SKM-1 treated with dmso at 0.1 percent for 144 hours (cell line): ENCODE results near the gene NRSN2.
"Not testable (repeated sequence)": the region's sequence is repeated elsewhere in the genome, so short reads cannot be mapped to it uniquely, and the experiment has no call there.

Experiments
- DNase-seq: peaks from one replicate; lab custom pipeline; 2025; ENCODE audit not compliant: unreplicated experiment; lab: John Stamatoyannopoulos, UW

The NRSN2 gene

DNA sequence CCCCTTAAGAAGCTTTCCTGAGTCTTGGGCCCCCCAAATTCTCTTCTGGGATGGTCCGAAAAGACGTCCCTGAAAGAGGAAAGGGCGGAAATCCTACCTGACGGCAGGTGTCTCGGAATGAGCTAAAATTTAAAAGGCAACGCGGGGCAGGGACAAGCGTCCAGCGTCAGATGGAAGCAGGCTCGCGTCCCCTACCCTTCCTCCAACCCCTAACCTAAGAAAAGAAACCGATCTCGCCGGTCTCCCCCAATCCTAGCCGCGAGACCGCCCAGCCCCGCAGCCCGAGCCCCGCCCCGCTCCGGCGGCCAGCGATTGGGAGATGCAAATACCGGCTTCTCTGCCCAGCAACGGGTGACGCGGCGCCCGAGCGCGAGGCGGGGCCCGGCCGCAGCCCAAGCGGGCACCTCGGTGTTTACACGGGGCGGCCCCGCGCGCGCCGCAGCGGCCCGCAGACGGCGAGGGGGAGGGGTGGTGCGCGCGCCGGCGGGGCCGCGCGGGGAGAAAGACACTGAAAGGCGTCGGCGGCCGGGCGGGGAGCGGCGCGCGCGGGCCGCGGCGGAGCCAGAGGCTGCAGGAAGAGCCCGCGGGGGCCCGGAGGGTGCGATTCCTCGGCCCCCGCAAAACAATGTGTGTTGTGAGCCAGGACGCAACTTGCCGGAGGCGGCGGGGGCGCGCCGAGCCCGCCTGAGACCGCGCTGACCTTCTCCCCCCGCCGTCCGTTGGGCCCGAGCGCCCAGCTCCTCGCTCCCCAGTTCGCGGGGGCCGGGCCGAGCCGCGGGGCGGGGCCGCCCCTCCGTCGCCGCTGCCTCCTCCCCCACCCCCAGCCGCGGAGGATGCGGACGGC is 21.6 kb upstream of the NRSN2 start, which contains the start of gene SOX12:
Gene SOX12 (plus strand): TSS at position 508 of the 844 bp plus-strand sequence. CDS start 373 bp downstream, outside the sequence.
- DNase-seq, result peak; percentile 61

DNA sequence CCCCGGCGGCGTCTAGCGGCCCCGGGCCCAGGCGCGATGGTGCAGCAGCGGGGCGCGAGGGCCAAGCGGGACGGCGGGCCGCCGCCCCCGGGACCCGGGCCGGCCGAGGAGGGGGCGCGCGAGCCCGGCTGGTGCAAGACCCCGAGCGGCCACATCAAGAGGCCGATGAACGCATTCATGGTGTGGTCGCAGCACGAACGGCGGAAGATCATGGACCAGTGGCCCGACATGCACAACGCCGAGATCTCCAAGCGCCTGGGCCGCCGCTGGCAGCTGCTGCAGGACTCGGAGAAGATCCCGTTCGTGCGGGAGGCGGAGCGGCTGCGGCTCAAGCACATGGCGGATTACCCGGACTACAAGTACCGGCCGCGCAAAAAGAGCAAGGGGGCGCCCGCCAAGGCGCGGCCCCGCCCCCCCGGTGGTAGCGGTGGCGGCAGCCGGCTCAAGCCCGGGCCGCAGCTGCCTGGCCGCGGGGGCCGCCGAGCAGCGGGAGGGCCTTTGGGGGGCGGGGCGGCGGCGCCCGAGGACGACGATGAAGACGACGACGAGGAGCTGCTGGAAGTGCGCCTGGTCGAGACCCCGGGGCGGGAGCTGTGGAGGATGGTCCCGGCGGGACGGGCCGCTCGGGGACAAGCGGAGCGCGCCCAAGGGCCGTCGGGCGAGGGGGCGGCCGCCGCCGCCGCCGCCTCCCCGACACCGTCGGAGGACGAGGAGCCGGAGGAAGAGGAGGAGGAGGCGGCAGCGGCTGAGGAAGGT is 20.8 kb upstream of the NRSN2 start:
- no peak for DNase-seq

DNA sequence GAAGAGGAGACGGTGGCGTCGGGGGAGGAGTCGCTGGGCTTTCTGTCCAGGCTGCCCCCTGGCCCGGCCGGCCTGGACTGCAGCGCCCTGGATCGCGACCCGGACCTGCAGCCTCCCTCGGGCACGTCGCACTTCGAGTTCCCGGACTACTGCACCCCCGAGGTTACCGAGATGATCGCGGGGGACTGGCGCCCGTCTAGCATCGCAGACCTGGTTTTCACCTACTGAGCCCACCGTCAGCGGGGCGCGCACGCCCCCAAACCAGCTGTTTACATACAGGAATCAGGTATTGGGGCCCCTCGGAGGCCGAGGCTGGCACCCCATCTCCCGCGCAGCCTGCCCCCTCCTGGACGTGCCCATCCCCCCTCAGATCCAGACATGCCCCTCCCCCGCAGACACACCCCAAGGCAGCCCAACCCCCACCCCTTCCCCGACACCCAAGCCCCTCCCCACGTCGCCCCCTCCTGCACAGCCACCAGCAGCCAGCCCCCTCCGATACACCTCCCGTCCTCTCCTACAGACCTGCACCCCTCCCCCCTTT is 20.2 kb upstream of the NRSN2 start:
- no peak for DNase-seq

DNA sequence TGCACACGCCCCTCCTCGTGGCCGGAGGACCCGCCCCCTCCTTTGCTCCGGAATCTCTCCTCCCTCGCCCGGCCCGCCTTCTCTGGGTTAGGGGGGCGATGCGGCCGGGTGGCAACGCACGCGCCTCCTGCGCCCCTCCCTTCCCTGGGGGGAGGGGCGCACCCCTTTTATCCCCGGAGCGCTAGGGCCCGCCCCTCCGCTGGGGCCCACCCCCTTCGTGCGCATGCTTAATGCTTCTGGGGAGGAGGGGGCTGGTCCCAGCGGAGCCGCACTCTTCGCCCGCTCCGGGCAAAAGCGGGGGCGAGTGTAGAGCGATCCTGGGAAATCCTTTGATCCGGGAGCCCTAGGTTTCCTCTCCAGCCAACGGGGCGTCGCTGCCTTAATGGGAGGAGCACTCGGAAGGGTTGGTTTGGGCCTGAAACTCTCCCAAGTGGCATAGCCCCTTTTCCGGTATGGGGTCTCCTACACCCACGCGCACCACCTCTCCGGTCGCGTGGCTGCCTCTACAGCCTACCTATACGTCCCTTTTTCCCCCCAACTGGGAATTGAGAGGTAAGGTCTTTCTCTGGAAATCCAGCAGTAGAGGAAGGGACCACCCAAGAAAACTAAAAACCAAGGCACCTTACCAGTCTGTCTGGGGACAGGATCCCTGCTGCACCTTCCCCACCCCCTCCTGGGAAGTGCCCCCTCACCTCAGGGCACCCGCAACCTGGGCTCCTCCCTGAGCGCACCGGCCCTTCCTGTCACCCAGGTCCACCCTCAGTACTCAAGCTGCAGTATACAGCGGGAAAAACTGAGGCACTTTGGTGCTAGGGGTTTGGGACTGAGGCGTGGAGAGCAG is 19.5 kb upstream of the NRSN2 start:
- no peak for DNase-seq

DNA sequence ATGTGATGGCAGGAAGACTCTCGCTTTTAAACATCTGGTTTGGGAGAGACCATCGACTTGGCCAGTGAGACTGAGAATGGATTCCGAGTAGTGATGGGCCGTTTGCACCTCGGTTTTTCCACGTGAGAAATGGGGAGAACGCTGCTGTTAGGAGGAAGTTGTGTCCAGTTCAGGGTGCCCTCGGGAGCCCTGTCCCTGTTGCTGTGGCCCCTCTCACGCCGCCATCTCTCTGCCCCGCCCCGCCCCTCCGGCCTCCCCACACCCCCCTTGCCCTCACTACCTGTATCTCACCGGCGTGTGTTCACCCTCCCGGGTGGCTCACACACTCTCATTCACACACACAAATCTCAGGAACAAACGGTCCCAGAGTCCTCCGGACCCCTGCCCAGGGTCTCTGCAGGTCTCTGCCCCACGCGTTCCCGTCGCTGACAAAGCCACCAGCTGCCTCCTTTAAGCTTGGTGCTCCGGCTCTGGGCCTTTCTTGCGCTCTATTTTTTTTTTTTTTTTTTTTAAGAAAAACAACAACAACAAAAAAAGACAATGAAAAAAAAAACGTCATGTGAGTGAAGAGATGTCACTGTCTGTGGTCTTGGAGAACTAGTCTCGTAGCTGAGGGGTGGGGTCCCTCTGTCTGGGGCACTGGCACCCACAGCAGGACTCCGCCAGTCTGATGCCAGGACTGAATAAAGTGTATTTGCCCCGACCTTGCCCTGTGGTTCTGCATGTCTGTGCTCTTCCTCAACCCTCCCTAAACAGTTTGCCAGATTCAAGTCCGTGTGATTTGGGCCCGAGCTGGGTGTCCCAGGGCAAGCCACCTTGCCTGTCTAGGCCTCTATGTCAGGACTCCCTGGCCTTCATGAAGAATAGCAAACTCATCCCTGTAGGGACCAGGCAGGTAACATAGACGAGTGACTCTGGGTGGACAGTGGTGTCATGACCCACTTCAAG is 18.6 kb upstream of the NRSN2 start:
- DNase-seq, result no peak

DNA sequence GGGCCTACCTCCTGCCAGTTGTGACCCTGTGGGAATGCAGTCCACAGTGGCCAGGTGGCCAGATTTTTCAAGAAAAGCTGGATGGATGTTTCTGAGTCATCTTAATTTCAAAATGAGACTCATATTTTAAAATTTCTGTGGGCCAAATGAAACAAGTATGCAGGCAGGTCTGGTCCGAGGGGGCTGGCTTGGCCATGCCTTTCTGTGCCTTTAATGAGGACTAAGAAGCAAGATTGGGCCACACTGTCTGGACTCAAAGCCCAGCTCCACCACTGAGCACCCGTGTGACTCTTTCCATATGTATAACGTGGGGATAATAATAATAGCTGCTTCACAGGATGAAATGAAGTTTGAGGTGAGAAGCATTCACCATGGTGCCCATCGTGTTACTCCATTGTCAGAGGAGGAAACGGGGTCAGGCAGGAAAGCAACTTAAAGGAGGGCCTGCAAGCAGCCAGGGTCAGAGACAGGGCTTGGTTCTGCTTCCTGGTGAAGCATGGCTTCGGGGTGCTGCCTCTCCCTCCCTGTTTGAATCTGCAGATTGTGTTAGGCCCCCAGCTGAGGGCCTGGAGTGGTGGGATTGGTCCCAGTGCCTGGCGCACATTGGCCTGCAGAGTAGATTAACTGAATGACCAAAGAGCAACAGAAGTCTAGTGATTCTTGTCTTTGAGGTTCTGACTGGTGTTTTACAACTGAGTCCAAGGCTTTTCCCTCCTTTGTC is 17.8 kb upstream of the NRSN2 start:
- no peak for DNase-seq

DNA sequence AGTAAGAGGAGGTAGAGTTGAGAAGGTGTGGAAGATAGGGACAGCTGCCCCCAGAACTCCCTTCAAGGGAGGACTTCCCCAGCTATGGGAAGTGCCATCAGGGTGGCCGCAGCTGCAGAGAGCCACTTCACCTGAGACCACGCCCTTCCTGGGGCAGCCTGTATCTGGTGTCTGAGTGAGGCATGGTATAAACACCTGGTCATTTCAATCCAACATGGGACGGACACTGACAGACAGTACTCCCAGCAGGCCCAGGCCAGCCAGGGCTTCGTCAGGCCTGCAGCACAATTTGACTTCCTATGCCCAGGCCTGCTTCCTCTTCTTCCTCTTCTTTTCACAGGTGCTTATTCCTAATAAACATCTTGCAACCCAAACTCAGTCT is 17.1 kb upstream of the NRSN2 start:
- DNase-seq, result no peak

DNA sequence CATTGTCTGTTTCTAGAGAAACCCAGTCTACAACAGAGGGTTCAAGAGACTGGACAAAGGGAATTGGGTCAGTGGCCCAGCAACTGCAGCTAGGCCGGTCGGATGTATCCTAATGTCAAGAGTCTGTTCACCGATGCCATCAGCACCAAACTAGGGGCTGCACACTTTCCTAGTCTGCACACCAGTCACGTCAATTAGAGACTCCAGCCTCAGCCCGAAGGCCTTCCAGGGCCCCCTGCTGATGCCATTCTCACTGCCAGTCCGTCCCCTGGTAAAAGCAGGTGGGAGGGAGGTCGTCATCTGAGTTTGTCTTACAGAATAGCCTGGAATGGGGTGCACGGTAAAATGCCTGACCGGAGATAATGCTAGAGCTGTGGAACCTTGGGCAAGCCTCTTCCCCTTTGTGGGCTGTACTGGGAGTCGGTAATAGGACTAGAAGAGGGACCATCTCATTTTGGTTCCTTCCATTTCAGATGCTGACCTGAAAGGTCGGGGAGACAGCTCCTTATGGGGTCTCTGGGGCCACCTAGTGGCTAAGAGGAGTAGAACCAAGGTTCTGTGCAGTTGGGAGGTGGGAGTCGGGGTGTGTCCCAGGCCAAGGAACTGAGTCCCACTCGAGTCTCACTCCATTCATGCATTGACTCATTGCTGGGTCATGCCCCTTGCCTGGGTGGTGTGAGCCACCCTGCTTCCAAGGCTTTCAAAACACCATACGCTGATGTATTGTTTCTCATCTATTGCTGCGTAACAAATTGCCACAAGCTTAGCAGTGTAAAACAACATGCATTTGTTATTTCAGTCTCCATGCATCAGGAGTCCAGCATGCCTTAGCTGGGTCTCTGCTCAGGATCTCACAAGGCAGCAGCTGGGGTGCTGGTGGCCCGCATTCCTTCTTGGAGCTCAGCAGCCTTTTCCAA is 16.4 kb upstream of the NRSN2 start:
- peak; percentile 64 for DNase-seq

DNA sequence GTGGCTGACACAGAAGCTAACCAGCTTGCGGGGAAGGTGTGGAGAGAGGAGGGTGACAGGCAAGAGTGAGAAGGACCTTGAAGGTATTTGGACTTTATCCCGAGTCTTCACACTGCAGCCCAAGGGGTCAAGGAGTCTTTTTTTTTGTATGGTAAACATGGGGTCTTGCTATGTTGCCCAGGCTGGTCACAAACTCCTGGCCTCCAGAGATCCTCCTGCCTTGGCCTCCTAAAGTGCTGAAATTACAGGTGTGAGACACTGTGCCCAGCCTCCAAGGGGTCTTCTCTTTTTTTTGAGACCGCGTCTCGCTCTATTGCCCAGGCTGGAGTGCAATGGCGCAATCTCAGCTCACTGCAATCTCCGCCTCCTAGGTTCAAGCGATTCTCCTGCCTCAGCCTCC is 12.3 kb upstream of the NRSN2 start:
- no peak for DNase-seq

DNA sequence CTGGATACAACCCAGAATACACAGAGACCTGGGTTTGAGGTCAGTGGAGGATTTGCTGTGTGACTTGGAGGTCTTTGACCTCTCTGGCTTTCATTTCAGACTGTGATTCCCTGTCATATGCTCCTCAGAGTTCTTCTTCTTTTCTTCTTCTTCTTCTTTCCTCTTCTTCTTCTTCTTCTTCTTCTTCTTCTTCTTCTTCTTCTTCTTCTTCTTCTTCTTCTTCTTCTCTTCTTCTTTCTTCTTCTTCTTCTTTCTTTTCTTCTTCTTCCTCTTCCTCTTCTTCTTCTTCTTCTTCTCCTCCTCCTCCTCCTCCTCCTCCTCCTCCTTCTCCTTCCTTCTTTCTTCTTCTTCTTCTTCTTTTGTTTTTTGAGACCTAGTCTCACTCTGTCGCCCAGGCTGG is 10.9 kb upstream of the NRSN2 start:
- not testable (repeated sequence) for DNase-seq

DNA sequence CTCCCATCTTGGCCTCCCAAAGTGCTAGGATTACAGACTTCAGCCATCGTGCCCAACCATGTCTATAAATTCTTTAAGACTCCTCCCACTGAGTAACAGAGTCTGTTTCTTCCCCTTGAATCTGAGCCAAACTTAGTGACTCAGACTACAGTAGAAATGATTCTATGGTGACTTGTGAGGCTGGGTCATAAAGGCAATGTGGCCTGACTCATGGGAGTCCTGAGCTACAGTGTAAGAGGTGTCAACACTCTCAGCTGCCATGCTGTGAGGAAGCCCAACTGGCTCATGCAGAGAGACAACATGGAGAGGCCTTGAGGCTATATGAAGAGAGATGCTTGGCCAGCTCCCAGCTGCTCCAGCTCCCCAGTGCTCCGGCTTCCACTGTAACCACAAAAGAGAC is 5.2 kb upstream of the NRSN2 start:
- DNase-seq, result no peak

DNA sequence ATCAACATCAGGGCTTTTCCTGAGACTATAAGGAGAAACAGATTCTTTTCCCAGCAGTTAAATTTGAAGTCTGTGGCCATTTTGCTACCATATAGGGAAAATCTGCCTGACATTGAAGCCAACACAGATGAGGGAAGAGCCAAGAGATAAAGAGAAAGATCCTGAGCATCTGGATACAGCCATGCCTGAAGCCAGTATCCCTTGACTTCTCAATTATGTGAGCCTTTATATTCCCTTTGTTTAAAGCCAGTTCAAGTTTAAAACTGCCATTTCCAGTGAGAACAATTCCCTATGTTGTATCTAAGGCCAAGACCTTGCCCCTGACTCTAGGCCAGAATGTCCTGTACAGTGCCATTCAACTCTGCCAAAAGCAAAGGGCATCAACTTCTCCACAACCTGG is 3.8 kb upstream of the NRSN2 start:
- DNase-seq, result no peak

DNA sequence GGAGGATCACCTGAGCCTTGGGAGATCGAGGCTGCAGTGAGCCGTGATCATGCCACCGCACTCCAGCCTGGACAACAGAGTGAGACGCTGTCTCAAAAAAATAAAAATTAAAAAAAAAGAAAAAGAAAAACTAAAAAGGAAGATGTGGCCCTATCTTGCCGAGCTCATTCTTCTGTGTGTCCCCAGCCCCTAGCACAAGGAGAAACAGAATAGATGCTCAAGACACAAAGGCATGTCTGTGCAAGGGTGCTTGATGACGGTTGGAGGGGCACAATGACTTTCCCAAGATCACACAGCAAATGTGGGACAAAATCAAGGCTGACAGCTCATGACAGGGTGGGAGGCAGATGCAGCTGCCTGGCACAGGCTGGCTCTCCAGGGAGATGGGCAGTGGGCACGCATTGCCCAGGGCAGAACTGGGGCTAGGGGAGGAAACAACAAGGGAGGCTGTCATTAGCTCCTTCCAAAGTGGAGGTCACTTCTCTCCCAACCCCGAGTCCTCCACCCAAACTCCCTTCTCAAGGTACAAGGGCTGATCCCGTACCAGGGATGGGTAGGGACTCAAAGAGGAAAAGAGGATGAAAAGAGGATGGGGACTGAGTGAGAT is 775 bp upstream of the NRSN2 start:
- DNase-seq, result no peak

DNA sequence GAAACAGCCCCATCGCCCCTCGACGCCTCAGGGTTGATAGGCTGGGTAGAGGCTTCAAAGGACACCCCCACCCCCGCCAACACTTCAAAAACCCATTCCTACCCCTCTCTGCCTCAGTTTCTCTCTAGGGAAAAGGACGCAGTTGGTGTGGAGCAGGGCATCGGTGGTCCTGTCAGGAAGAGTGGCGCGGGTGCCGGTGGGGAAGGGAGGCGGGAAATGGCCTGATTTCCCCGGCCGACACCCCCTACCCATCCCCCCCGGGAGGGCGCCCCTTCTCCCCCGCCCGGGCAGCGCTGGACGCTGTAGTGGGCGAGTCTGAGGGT is 367 bp downstream of the NRSN2 start:
- DNase-seq, result no peak

DNA sequence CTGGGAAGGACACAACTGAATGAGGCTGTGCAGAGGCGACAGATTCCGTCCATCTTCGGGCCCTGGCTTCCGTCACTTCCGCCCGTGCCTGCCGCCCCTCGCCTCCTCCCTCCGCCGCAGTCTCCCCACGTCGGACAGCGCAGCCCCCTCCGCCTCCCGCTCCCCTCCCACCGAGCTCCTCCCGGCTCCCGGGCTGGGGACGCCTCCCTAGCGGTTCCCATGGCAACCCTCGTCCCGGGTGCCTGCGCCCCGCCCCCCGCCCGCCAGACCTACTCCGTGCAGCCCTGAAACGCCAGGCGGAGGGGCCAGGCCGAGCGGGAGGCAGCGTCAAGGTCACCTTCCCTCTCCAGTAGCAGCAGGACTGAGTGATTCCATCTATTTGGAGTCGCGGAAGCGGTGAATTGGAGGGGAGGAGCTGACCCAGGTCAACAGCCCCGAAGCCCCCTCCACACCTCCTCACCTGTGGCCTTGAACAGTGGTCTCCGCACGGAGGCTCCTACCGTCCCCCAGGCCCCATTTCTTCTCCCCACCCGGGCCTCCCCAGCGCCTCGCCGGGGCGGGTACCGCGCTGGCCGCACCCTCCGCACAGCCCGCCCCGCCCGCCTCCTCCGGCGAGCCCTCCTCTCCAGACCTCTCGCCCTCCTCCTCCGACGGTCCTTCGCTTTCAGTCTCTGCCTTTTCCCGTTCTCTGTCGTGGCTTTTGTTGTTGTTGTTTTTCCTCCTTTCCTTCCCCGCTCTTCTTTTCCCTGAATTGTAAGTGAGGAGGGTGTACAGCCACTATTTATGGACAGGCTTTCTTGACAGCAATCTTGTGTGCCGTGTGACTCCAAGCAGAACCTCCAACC is 951 bp downstream of the NRSN2 start:
- DNase-seq, result peak; percentile 49

DNA sequence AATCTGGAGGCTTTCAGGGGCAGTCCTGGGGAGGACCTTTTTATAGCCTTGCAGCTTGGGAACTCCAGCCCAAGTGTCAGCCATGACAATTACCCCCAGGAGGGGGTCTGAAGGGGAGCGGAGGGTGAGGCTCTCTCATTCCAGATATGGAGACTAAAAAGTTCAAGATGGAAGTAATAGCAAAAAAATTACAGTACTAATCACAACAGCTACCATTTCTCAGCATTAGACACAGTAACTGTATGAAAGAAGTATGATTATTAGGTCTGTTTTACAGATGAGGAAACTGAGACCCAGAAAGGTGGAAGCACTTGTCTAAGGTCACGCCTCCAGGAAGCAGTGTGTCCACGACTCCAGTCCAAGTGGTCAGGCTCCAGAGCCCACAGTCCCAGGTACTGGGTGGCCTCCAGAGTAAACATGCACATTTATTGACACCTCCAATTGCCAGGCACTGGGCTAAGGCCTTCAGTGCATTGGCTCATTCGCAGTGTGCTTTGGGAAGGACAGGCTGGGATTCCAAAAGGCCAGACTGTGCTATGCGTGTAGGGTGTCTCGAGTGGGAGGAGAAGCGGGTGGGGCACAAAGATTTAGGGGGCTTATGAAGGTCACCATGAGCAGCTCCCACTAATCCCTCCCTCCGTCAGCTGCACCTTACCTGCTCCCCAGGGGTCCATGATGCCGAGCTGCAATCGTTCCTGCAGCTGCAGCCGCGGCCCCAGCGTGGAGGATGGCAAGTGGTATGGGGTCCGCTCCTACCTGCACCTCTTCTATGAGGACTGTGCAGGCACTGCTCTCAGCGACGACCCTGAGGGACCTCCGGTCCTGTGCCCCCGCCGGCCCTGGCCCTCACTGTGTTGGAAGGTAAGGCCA is 2.3 kb downstream of the NRSN2 start:
- no peak for DNase-seq
